Neural progenitor cell (in vitro differentiated cells): Measurements from ENCODE around the gene PARP2. TPM values are rescaled to one million over a fixed set of nuclear protein-coding genes. Genes with fewer than 3 reads are reported as not detected.

ENCODE experiments used
- DNase-seq: peaks from one replicate; pipeline ENCODE4 v3.0.0-alpha.2; 2016; ENCODE audit warnings: low spot score
- H2AFZ ChIP-seq: fragments of 200-600 bp; sonication (generic); replicated peaks from 2 replicates; pipeline ENCODE4 v1.6.1; 2016; ENCODE audit warnings: antibody characterized with exemption
- H3F3A ChIP-seq: fragments of 200-600 bp; sonication (generic); 2 replicates; pipeline ENCODE4 v1.6.1; 2016; ENCODE audit warnings: antibody characterized with exemption, low read depth
- H3K27ac ChIP-seq: fragments of 200-600 bp; sonication (generic); 2 replicates; pipeline ENCODE4 v1.5.1; 2016; ENCODE audit warnings: mild to moderate bottlenecking
- H3K27me3 ChIP-seq: fragments of 200-600 bp; sonication (generic); 2 replicates; pipeline ENCODE4 v1.6.1; 2016; ENCODE audit warnings: mild to moderate bottlenecking, moderate library complexity
- H3K36me3 ChIP-seq: fragments of 200-600 bp; sonication (generic); 2 replicates; pipeline ENCODE4 v1.5.1; 2016
- H3K4me1 ChIP-seq: fragments of 200-600 bp; sonication (generic); 2 replicates; pipeline ENCODE4 v1.6.1; 2016; ENCODE audit warnings: mixed run types
- H3K4me2 ChIP-seq: fragments of 200-600 bp; sonication (generic); 2 replicates; pipeline ENCODE4 v1.6.1; 2016
- H3K4me3 ChIP-seq: fragments of 200-600 bp; sonication (generic); 2 replicates; pipeline ENCODE4 v1.5.1; 2016
- H3K79me2 ChIP-seq: fragments of 200-600 bp; sonication (generic); 2 replicates; pipeline ENCODE4 v1.6.1; 2016; ENCODE audit warnings: low read depth
- H3K9ac ChIP-seq: fragments of 200-600 bp; sonication (generic); 2 replicates; pipeline ENCODE4 v1.6.1; 2016
- H3K9me3 ChIP-seq: fragments of 200-600 bp; sonication (generic); 2 replicates; pipeline ENCODE4 v1.5.1; 2016; ENCODE audit warnings: low read depth
- H4K20me1 ChIP-seq: fragments of 200-600 bp; sonication (generic); 2 replicates; pipeline ENCODE4 v1.6.1; 2016; ENCODE audit warnings: low read depth
- H3K27ac Mint-ChIP-seq: 3 replicates; pipeline ENCODE4 v1.8.0; 2021; ENCODE audit warnings: mixed read lengths
- H3K27me3 Mint-ChIP-seq: 2 replicates; pipeline ENCODE4 v1.8.0; 2022; ENCODE audit warnings: low read depth, mild to moderate bottlenecking, inconsistent platforms, moderate library complexity, mixed read lengths; ENCODE audit not compliant: insufficient read depth
- H3K36me3 Mint-ChIP-seq: 3 replicates; pipeline ENCODE4 v1.8.0; 2021; ENCODE audit warnings: mixed read lengths
- H3K4me1 Mint-ChIP-seq: 3 replicates; pipeline ENCODE4 v1.8.0; 2021; ENCODE audit warnings: mixed read lengths
- H3K4me3 Mint-ChIP-seq: 3 replicates; pipeline ENCODE4 v1.8.0; 2021; ENCODE audit warnings: mild to moderate bottlenecking, moderate library complexity, mixed read lengths
- H3K9me3 Mint-ChIP-seq: 3 replicates; pipeline ENCODE4 v1.8.0; 2020; ENCODE audit warnings: mixed read lengths
- CTCF ChIP-seq: fragments of 200-600 bp; sonication (generic); IDR thresholded peaks from 2 replicates; pipeline ENCODE4 v1.5.1; 2017; ENCODE audit warnings: antibody characterized with exemption, mild to moderate bottlenecking
- EZH2 ChIP-seq: fragments of 200-600 bp; sonication (generic); IDR thresholded peaks from 2 replicates; pipeline ENCODE4 v1.6.1; 2017; ENCODE audit warnings: antibody characterized with exemption, mild to moderate bottlenecking, moderate library complexity
- EZH2phosphoT487 ChIP-seq: fragments of 200-600 bp; sonication (generic); IDR thresholded peaks from 2 replicates; pipeline ENCODE4 v1.6.1; 2017; ENCODE audit warnings: antibody characterized with exemption
- small RNA-seq: library from RNA; depleted of rRNA; stranded (forward); fragments of <200 nt; gene quantifications from one replicate; pipeline ENCODE3, GENCODE V24; 2015
- total RNA-seq: library from RNA; depleted of rRNA; stranded (reverse); fragments of >200 nt; gene quantifications from 2 replicates; pipeline ENCODE4 v1.2.3, GENCODE V29; 2015; ENCODE audit warnings: low replicate concordance

The PARP2 gene
- total RNA-seq, 1 donor from 2014 or later = 47.2 TPM

- Histone ChIP-seq H3F3A (no peaks in the 10 kb centered on the region), H2AFZ (no peak overlapping the region), H3K27me3 (no peaks in the 10 kb centered on the region), H3K36me3 (no peaks in the 10 kb centered on the region), H4K20me1 (no peaks in the 10 kb centered on the region), H3K4me3 (no peak overlapping the region), H3K27ac (no peak overlapping the region), H3K9ac (no peak overlapping the region), H3K4me2 (no peak overlapping the region), H3K9me3 (no peaks in the 10 kb centered on the region), H3K4me1 (no peaks in the 10 kb centered on the region), H3K79me2 (no peaks in the 10 kb centered on the region)
- H3K27me3 Mint-ChIP-seq = peaks cover 6% of the 10 kb centered on the region
- DNase-seq = no peak
- H3K9me3 Mint-ChIP-seq = no peaks in the 10 kb centered on the region
- peaks cover 15% of the 10 kb centered on the region for H3K36me3 Mint-ChIP-seq
- TF ChIP-seq EZH2 (no peak), CTCF (no peak), EZH2phosphoT487 (no peak)
- H3K27ac Mint-ChIP-seq = no peak overlapping the region
- no peak overlapping the region for H3K4me3 Mint-ChIP-seq
- no peaks in the 10 kb centered on the region for H3K4me1 Mint-ChIP-seq
Measured at GRCh38 chr14:20400589-20400964, 57.1 kb downstream of the PARP2 start.

- no peaks in the 10 kb centered on the region for H3K4me1 ChIP-seq
- no peaks in the 10 kb centered on the region for H3K9me3 Mint-ChIP-seq
- H3F3A ChIP-seq = no peaks in the 10 kb centered on the region
- H3K36me3 Mint-ChIP-seq = peaks cover 15% of the 10 kb centered on the region
- H3K4me2 ChIP-seq = no peak overlapping the region
- DNase-seq = no peak
- peaks cover 6% of the 10 kb centered on the region for H3K27me3 Mint-ChIP-seq
- H3K9me3 ChIP-seq = no peaks in the 10 kb centered on the region
- H3K9ac ChIP-seq = no peak overlapping the region
- no peak overlapping the region for H2AFZ ChIP-seq
- no peaks in the 10 kb centered on the region for H3K79me2 ChIP-seq
- no peaks in the 10 kb centered on the region for H3K27me3 ChIP-seq
- no peak overlapping the region for H3K27ac ChIP-seq
- H3K4me3 ChIP-seq = no peak overlapping the region
- H4K20me1 ChIP-seq = no peaks in the 10 kb centered on the region
- TF ChIP-seq EZH2phosphoT487 (no peak), CTCF (no peak), EZH2 (no peak)
- no peak overlapping the region for H3K4me3 Mint-ChIP-seq
- no peaks in the 10 kb centered on the region for H3K36me3 ChIP-seq
- H3K27ac Mint-ChIP-seq = no peak overlapping the region
- no peaks in the 10 kb centered on the region for H3K4me1 Mint-ChIP-seq
Measured at GRCh38 chr14:20400965-20401593, 57.6 kb downstream of the PARP2 start.

- H3K36me3 Mint-ChIP-seq = peaks cover 21% of the 10 kb centered on the region
- H2AFZ ChIP-seq = no peak overlapping the region
- no peaks in the 10 kb centered on the region for H3K27me3 ChIP-seq
- no peak overlapping the region for H3K27ac ChIP-seq
- H3K9me3 ChIP-seq = no peaks in the 10 kb centered on the region
- no peaks in the 10 kb centered on the region for H3K4me1 Mint-ChIP-seq
- no peak overlapping the region for H3K4me2 ChIP-seq
- no peak overlapping the region for H3K27ac Mint-ChIP-seq
- no peaks in the 10 kb centered on the region for H3K9me3 Mint-ChIP-seq
- DNase-seq = no peak
- no peaks in the 10 kb centered on the region for H3K79me2 ChIP-seq
- no peak overlapping the region for H3K9ac ChIP-seq
- no peaks in the 10 kb centered on the region for H4K20me1 ChIP-seq
- no peaks in the 10 kb centered on the region for H3K36me3 ChIP-seq
- no peak for TF ChIP-seq CTCF
- no peak for TF ChIP-seq EZH2
- TF ChIP-seq EZH2phosphoT487 = no peak
- H3K4me3 ChIP-seq = no peak overlapping the region
- no peaks in the 10 kb centered on the region for H3F3A ChIP-seq
- peaks cover 6% of the 10 kb centered on the region for H3K27me3 Mint-ChIP-seq
- no peaks in the 10 kb centered on the region for H3K4me1 ChIP-seq
- no peak overlapping the region for H3K4me3 Mint-ChIP-seq
Measured at GRCh38 chr14:20403521-20403920, 60.1 kb downstream of the PARP2 start.

Small RNA genes lying within 50 kb of the gene (small RNA-seq; reads per million reads assigned to genes)
- 0.20 reads per million for gene SNORA79B
- 924 reads per million, percentile 99 among the genes with 10 or more reads in this experiment for gene SNORD126

Other genes starting within 250 kb of the PARP2 start
- gene OR4K17, start 232.9 kb upstream of the PARP2 start, total RNA-seq = not detected in 2 replicates
- not detected in 2 replicates for gene OR4N5, start 204.8 kb upstream of the PARP2 start, total RNA-seq
- not detected in 2 replicates for gene OR11G2, start 152.7 kb upstream of the PARP2 start, total RNA-seq
- gene OR11H6, start 119.9 kb upstream of the PARP2 start, total RNA-seq = not detected in 2 replicates
- not detected in 2 replicates for gene OR11H7, start 114.7 kb upstream of the PARP2 start, total RNA-seq
- not detected in 2 replicates for gene OR11H4, start 104.3 kb upstream of the PARP2 start, total RNA-seq
- gene TTC5, start 37.7 kb upstream of the PARP2 start, total RNA-seq = 15.1 and 15.3 TPM in 2 replicates
- gene CCNB1IP1, start 10.4 kb upstream of the PARP2 start, total RNA-seq = 218 and 279 TPM in 2 replicates
- gene TEP1, start 69.9 kb downstream of the PARP2 start, total RNA-seq = 10.9 and 19.8 TPM in 2 replicates
- 0.22 TPM in 1 of 2 replicates, not detected in the other for gene KLHL33, start 92.5 kb downstream of the PARP2 start, total RNA-seq
- 62.5 and 67.0 TPM in 2 replicates for gene OSGEP, start 111.2 kb downstream of the PARP2 start, total RNA-seq
- gene APEX1, start 111.6 kb downstream of the PARP2 start, total RNA-seq = 76.6 and 118 TPM in 2 replicates
- gene PIP4P1, start 117.8 kb downstream of the PARP2 start, total RNA-seq = 24.1 and 35.3 TPM in 2 replicates
- gene PNP, start 125.8 kb downstream of the PARP2 start, total RNA-seq = 43.6 and 50.6 TPM in 2 replicates
- not detected in 2 replicates for gene RNASE10, start 161.9 kb downstream of the PARP2 start, total RNA-seq
- gene RNASE9, start 217.4 kb downstream of the PARP2 start, total RNA-seq = not detected in 2 replicates
- not detected in 2 replicates for gene RNASE11, start 244.4 kb downstream of the PARP2 start, total RNA-seq
- gene RNASE12, start 247.7 kb downstream of the PARP2 start, total RNA-seq = not detected in 2 replicates